Measurements from ENCODE around the gene CPEB4.

CPEB4 gene

GRCh38 chr5:173886150-173886549 is 2.0 kb upstream of the CPEB4 start:
- peaks cover 43% of the 10 kb centered on the region for H3K4me1 ChIP-seq (ENCODE audit: low read length)
- no peak overlapping the region for H3K9ac ChIP-seq (ENCODE audit: low read length)
- 0 out of 2 replicates have a peak overlapping the region, but pooled peaks have one; percentile 54 for H2AFZ ChIP-seq (ENCODE audit: low read depth, low read length)

GRCh38 chr5:173888473-173889131 is 453 bp downstream of the CPEB4 start:
- H3K9ac ChIP-seq (ENCODE audit: low read length) = peak overlapping the region; percentile 64
- no peak overlapping the region for H3K27ac ChIP-seq (ENCODE audit: low read length)
- H4K20me1 ChIP-seq (ENCODE audit: insufficient read depth, low read length) = no peaks in the 10 kb centered on the region
- H3K79me2 ChIP-seq (ENCODE audit: low read length) = no peaks in the 10 kb centered on the region
- no peak overlapping the region for H2AFZ ChIP-seq (ENCODE audit: low read depth, low read length)
- H3K36me3 ChIP-seq (replicated peaks; ENCODE audit: low read depth, low read length) = no peaks in the 10 kb centered on the region
- no peaks in the 10 kb centered on the region for H3K9me3 ChIP-seq (ENCODE audit: insufficient read depth, low read length)
- peaks cover 10% of the 10 kb centered on the region; the same call in 1 of the 2 replicates for H3K27me3 ChIP-seq (ENCODE audit: low read depth, low read length)
- peaks cover 61% of the 10 kb centered on the region for H3K4me1 ChIP-seq (ENCODE audit: low read length)
- TF ChIP-seq EZH2phosphoT487 (IDR thresholded peaks at IDR 0.05; ENCODE audit: low read depth) = no peak
- no peak for TF ChIP-seq CTCF (IDR thresholded peaks at IDR 0.05; ENCODE audit: low read depth, low read length)
- H3K4me2 ChIP-seq (ENCODE audit: low read length) = peak overlapping the region; percentile 94
- peak overlapping the region; percentile 84 for H3K4me3 ChIP-seq (ENCODE audit: low read length)

More at GRCh38 chr5:173886150-173886549, 2.0 kb upstream of the CPEB4 start:
- Histone ChIP-seq H3K4me3 (ENCODE audit: low read length) (no peak overlapping the region), H3K9me3 (ENCODE audit: insufficient read depth, low read length) (no peaks in the 10 kb centered on the region), H3K36me3 (replicated peaks; ENCODE audit: low read depth, low read length) (no peaks in the 10 kb centered on the region), H3K27ac (ENCODE audit: low read length) (peak overlapping the region; percentile 80), H3K4me2 (ENCODE audit: low read length) (no peak overlapping the region; the same call in 1 of the 2 replicates), H3K27me3 (ENCODE audit: low read depth, low read length) (peaks cover 10% of the 10 kb centered on the region; the same call in 1 of the 2 replicates), H3K79me2 (ENCODE audit: low read length) (no peaks in the 10 kb centered on the region), H4K20me1 (ENCODE audit: insufficient read depth, low read length) (no peaks in the 10 kb centered on the region)
- TF ChIP-seq CTCF (IDR thresholded peaks at IDR 0.05; ENCODE audit: low read depth, low read length) (no peak), EZH2phosphoT487 (IDR thresholded peaks at IDR 0.05; ENCODE audit: low read depth) (no peak)

- Histone ChIP-seq H3K9ac (ENCODE audit: low read length) (no peak overlapping the region), H3K27me3 (ENCODE audit: low read depth, low read length) (peaks cover 10% of the 10 kb centered on the region; the same call in 1 of the 2 replicates), H3K9me3 (ENCODE audit: insufficient read depth, low read length) (no peaks in the 10 kb centered on the region), H3K4me2 (ENCODE audit: low read length) (peak overlapping the region; percentile 6; the same call in 1 of the 2 replicates), H2AFZ (ENCODE audit: low read depth, low read length) (no peak overlapping the region), H3K4me1 (ENCODE audit: low read length) (peaks cover 61% of the 10 kb centered on the region), H4K20me1 (ENCODE audit: insufficient read depth, low read length) (no peaks in the 10 kb centered on the region), H3K36me3 (replicated peaks; ENCODE audit: low read depth, low read length) (no peaks in the 10 kb centered on the region), H3K27ac (ENCODE audit: low read length) (no peak overlapping the region), H3K79me2 (ENCODE audit: low read length) (no peaks in the 10 kb centered on the region), H3K4me3 (ENCODE audit: low read length) (peak overlapping the region; percentile 3; the same call in 1 of the 2 replicates)
- TF ChIP-seq EZH2phosphoT487 (IDR thresholded peaks at IDR 0.05; ENCODE audit: low read depth) (no peak), CTCF (IDR thresholded peaks at IDR 0.05; ENCODE audit: low read depth, low read length) (no peak)
Measured at GRCh38 chr5:173890195-173890991, 2.2 kb downstream of the CPEB4 start.

All from OCI-LY3 (cell line).